GM19328 (cell line): Measurements from ENCODE around the gene C12orf57.

Experiments used
- ATAC-seq: cut with Tn5 transposase; IDR thresholded peaks from one replicate; pipeline ENCODE4 v1.9.1; 2021; ENCODE audit warnings: mild to moderate bottlenecking, moderate library complexity; ENCODE audit not compliant: unreplicated experiment

Gene C12orf57

DNA sequence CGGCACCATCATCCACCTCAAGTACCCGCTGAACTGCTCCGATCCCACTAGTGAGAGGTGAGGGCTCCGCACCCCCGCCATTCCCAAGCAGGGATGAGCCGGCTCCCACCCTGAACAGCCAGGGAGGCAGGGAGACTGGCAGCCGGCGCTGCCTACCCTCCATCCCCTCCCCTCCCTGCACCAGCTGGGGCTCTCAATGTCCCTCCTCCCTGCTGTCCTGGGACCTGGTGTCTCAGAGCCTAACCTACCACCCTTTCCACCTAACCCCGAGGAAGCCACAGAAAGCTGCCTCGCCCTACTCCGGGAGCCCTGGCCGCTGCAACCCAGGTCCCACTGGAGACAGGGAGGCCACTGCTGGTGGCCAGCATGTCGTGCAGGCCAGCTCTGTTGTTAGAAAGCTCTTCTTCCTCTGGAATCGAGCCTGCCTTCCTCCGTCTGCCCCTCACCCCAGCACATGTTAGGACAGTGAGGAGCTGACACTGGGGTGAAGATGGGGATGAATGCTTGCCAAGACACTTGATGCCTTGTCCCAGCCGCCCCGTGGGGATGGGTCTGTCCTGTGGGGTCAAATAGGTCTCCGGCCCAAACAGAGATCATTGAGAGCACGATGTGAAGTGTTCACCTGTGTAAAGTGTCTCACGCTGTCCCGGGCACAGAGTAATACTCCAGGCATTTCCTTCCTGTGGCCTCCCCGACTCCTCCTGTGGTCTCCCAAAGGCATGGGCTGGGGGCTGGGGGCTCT, 8.5 kb downstream of the C12orf57 start:
- ATAC-seq, result no peak

DNA sequence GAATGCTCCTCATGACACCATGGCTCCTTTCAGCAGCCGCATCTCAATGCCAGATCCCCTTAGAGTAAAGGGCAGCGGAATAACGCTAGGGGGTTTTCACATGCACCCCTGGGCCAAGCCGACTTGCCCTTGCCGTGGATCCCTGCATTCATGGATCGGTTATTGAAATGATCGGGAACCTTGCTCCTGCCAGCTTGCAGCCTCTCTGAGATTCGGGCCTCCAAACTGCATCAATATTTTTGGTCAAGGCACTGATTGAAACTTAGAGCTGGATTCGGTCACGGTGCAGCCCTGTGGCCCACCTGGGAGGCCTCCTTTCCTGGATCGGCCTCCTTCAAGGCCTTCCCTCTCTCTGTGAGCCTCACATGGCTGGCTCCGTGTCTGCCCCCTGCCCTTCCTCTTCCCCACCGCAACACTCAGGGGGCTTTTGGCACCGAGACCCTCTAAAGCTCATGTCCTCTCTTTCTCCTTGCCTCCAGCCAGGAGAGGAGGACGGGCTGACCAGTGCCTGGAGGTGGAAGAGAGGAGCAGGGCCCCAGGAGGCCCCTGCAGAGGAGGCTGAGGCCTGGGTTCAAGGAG, 9.1 kb downstream of the C12orf57 start:
- ATAC-seq, result no peak

DNA sequence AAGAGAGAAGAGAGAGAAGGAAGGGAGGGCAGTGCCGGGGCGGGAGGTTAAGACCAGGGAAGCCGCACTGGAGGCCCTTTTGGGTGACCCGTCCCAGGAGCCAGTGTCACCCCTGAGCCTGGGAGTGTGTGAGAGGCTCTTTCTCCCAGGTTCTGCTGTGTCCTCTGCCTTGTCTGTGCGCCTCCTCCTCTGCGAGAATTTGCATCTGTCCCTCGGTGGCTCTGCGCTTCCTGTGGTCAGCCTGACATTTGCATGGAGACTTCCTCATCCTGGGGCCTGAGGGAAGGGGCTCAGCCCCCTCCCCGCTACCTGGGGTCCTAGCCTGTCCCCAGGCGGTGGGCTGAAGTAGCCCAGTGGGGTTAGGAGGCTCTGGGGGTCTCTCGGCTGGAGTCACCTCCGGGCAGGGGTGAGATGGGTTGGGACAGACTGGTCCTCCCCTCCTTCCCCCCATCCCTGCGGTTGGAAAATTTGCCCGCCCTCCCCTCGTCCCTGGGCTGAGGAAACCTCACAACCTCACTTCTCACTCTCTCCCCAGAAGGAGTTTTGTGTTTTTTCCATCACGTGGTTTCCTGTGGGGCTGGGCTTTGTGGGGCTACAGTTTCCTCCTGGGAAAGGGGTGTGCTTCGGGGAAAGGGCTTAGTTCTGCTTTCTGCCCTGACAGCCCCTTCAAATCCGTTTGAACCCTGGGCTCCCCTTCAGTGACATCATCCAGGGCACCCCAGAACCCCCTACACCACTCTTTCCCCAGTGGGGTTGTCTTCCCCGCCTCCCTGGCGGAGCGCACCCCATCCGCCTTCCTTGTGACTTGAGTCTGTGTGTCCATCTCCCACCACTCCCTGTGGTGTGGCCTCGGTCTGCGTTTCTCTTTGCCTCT, 9.9 kb downstream of the C12orf57 start:
- peak; percentile 37 for ATAC-seq

DNA sequence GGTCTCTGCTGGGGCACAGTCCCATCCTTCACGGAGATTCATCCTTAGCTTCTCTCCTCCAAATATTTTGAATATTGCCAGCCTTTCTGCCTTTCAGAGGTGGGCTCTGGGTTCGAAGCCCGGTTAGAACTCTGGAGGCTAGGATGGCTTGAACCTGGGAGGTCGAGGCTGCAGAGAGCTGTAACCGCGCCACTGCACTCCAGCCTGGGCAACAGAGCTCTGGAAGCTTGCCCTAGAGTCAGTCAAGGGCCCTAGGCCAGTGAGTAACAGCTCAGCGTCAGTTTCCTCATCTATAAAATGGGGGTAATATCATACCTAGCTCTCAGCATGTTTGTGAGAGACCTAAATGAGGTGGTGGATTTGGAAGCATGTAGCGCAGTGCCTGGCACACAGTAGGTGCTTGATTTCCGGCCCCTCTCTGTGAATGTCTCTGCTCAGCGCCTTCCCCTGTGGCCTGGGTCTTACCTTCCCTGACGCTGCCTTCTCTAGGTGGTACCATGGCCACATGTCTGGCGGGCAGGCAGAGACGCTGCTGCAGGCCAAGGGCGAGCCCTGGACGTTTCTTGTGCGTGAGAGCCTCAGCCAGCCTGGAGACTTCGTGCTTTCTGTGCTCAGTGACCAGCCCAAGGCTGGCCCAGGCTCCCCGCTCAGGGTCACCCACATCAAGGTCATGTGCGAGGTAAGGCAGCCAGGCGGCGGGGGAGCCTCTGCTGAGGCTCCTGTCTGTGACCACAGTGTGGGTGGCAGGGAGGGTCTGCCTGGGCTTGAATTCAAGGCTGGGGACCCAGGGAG, 10.7 kb downstream of the C12orf57 start:
- ATAC-seq, result no peak

DNA sequence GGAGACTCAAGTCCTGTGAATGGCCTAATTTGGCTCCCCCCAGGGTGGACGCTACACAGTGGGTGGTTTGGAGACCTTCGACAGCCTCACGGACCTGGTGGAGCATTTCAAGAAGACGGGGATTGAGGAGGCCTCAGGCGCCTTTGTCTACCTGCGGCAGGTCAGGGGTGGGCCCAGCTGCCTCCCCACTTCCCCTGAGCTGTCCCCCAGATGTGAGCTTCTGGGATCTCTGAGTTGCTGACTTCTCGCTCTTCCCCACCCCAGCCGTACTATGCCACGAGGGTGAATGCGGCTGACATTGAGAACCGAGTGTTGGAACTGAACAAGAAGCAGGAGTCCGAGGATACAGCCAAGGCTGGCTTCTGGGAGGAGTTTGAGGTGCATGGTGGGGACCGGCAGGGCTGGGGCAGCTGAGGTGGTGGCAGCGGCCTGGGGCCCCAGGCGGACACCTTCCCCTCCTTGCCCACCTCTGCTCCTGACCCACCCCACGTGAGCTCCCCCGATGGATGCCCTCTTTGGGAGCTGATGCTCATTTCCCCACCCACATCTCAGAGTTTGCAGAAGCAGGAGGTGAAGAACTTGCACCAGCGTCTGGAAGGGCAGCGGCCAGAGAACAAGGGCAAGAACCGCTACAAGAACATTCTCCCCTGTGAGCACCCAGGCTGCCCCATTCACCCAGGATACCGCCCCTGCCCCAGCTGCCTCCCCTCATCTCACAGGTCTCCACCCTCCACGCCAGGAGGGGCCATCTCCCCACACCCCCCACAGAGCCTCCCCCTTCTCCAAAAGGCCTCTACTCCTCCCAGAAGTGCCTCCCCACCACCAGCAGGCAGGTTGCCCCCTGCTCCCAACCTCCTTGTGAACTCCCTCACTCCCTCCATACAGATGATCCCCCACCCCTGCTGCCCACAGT, 11.5 kb downstream of the C12orf57 start:
- ATAC-seq, result no peak

DNA sequence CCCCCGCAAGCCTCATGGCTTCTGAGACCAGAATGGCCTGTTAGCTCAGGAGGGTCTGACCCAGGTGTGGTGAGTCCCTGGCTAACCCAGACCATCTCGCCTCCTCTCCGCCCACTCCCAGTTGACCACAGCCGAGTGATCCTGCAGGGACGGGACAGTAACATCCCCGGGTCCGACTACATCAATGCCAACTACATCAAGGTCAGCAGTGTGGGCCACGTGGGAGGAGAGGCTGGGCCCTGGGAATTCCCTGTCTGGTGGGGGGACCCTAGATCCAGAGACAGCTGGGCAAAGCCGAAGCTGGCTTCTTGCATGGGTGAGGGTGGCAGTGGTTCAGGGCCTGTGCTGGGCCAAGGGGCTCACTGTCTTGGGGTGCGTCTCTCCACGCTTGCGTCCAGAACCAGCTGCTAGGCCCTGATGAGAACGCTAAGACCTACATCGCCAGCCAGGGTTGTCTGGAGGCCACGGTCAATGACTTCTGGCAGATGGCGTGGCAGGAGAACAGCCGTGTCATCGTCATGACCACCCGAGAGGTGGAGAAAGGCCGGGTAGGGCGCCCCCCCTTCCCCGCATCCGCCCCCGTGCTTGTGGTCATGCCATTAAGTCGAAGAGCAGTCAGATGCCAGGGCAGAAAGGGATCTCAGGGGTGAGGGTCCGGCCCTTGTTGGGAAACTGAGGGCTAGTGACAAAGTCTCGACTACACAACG, 12.4 kb downstream of the C12orf57 start:
- ATAC-seq, result no peak

DNA sequence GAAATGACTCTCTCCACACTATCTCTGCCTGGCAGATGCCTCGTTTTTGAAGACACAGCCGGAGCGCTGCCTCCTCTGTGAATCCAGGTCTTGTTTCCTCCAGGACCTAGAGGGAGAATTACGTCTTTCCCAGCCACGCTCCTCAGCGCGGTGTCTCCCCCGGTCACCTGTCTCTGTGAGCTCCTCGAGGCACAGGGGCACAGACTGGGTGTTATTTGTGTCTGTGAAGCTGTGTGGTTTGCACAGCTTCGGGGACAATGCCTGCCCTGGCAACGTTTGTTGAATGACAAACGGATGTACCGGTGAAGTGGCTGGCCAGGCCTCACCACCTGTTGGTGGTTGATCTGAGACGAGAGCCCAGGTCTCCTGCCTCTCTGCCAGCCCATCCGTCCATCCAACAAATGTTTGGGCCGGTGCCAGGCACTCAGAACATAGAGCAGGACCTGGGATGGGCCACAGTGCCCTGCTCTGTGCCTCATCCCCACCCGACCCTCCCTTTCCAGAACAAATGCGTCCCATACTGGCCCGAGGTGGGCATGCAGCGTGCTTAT, 13.4 kb downstream of the C12orf57 start:
- ATAC-seq, result no peak

DNA sequence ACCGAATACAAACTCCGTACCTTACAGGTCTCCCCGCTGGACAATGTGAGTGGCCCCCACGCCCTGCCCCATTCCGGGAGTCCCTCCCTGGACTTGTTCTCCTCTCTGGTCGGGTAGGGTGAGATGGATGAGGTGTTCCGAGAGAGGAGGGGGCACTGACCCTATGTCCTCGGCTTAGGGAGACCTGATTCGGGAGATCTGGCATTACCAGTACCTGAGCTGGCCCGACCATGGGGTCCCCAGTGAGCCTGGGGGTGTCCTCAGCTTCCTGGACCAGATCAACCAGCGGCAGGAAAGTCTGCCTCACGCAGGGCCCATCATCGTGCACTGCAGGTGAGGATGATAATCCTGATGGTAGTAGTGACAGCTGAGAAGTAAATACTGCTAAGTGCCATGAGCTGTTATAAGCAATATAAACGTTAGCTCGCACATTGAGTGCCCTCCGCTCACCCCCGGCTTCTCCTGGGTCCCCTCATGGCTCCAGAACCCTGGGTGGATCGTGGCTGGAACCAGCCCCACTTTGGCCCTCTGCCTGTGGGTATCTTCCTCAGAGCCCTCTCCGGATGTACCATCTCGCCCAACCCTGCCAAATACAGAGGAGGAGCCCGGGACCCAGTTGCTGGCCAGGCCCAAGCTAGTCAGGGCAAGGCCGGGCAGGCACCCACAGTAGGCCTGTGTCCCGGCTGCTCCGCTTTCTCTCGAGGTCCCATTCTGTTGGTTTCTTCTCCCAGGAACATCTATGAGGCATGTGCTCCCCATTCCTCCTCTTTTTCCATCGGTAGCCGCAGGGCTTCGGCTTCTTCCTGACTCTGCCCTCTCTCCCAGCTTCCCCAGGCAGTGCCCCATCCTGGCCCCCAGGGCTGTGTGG, 14.2 kb downstream of the C12orf57 start:
- ATAC-seq, result no peak

DNA sequence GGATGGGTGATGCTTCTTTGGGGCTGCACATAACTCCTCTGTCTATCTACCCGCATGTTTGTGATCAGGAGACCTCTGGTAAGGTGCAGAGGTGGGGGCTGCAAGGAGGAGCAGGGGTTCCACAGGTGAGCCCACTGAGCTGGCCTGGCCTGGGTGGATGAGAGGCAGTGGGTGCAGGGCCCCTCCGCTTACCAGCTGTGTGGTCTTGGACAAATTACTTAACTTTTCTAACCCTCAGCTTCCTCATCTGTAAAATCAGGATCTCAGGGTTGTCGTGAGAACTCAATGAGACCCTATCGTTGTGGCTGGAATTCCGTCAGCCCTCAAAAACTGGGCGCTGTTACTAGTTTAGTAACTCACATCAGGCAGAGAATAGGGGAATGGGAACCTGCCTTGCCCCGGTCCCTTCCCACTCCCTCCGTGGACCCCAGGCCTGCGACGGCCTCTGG, 14.8 kb downstream of the C12orf57 start:
- no peak for ATAC-seq

DNA sequence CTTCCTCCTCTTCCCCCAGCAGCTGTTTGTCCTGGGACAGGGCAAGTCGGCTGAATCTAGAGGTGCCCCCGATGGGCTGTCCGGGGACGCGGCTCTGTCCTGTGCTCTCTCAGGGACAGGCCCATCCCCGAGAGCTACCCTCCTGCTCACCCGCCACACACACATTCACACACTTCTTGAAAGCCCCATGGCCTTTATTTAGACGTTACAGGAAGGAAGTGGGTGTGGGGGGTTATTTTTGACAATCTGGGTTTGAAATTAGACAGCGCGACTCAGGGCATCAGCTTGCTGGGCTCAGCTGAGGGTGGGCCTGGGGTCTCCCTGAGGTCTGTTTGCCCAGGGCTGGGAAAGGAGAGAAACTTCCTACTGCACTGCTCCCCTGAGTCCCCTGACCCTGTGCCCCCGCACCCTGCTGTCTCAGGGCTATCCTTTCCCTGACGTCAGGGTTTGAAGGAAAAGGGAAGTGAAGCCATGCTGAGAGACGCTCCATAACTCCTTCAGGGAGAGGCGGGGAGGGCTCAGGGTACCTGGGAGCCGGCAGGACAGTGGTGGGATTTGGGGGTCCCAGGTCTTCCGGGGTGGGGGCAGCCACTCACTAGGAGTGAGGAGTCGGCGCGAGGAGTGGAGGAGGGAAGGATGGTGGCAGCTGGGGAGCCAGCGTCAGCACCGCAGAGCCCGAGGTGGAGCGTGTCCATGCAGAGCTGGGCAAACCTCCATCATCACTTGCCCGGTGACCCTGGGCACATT, 15.4 kb downstream of the C12orf57 start:
- peak; percentile 43 for ATAC-seq

DNA sequence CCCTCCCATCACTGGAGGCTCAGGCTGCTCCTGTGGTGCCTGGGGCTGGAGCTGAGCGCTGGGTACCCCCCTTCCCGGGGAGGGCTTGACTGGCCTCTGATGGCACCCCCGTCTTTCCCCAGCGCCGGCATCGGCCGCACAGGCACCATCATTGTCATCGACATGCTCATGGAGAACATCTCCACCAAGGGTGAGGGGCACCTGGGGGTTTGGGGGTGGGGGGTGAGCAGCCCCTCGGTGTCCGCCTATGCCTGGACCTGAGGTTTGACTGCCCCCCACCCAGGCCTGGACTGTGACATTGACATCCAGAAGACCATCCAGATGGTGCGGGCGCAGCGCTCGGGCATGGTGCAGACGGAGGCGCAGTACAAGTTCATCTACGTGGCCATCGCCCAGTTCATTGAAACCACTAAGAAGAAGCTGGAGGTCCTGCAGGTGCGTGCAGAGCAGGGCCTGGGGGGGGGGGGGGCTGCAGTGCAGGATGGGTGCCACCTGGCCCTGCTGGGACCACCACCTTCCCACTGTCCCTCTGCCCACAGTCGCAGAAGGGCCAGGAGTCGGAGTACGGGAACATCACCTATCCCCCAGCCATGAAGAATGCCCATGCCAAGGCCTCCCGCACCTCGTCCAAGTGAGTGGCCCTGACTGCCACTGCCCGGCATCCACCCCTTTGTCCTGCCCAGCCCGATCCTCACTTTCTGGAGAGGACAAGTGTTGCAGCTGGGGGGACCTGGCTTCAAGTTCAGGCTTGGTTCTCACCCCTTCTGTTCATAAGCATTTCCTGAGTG, 16.2 kb downstream of the C12orf57 start:
- ATAC-seq, result no peak

DNA sequence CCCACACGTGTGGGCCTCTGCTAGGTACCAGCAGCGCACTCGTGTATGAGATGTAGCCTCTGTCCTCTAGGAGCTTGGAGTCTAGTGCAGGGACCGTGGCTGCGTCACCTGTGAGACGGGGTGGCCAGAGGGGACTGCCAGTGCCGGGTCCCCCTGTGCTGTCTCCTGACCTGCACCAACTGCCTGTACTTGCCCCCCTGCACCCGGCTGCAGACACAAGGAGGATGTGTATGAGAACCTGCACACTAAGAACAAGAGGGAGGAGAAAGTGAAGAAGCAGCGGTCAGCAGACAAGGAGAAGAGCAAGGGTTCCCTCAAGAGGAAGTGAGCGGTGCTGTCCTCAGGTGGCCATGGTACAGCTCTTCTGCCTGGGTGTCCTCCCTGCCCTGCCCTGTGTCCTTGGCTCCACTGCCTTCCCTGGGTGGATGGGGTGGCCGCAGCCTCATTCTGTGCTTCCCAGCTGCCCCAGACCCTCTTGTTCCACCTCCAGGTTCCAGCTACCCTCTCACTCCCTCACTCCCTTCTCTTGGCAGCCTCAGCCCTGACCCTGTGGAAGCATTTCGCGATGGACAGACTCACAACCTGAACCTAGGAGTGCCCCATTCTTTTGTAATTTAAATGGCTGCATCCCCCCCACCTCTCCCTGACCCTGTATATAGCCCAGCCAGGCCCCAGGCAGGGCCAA, 16.9 kb downstream of the C12orf57 start:
- no peak for ATAC-seq

DNA sequence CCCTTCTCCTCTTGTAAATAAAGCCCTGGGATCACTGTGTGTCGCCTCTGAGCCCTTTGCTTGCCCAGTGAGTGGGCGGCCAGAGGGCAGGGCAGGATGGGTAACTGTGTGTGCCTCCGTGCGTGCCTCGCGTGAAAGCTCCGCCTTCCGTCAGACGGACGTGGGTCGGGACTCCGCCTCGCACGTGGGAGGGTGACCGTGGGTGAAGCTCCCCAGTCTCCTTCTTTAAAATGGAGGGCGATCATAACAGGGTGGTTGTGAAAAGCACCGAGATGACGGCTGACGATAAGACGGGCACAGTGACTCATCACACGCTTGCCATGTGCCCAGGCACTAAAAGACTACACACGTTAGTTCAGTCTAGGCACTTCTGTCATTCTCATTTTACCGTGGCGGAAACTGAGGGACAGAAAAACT, 17.5 kb downstream of the C12orf57 start:
- ATAC-seq, result no peak

DNA sequence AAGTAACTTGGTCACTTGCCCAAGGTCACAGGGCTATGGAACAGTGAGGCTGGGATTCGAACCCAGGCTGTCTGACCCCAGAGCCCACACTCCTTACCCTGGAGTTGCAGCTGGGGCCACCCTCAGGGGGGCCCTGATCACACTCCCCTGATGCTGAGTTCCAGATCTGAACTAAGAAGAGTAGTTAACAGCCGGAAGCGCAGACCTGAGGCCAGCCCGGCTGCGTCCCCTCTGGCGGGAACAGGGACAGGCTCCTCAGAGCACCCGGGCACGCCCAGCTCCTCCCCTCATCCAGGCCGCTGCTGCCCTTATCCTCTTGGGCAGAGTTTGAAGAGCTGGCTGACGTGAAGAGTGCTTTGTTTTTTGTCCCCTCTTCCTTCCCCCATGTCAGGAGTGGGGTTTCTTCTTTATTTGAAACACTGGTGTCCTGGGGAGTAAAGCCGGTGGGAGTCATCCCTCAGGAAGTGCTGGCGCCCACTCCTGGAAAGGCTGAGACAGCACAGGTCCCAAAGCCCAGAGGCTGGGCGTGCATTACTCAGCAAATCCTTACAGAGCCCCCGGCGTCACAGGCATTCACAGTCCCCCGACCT, 18.0 kb downstream of the C12orf57 start:
- no peak for ATAC-seq

DNA sequence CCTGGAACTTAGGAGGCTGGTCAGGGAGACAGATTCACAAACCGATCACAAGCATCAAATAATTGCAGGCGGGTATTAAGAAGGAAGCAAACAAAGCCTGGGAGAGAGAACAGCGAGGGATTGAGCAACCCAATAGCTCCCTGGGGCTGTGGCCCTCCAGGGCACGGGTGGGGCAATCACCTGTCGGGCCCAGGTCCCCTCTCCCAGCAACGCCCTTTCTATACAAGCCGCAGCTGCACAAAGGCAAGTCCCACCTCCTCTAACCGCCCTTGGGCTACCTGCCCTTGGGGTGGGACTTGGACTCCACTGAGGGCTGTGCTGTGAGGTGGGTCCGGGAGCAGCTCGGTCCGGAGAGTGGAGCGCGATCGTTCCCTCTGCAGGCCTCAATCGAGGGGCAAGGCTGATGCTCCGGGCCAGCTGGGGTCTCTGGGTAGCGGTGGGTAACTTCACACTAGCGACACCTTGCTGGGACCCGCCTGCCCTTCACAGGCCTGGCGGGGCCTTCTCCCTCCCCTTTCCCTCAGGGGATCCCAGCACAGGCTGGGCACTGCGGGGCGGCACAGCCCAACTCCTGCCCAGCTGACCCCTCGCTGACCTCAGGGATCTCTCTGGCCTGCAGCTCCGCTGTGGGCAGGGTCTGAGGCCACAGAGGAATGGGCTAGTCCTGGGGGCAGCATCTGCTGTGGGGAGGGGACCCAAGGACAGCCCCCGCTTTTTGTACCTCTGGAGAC, 18.6 kb downstream of the C12orf57 start:
- ATAC-seq, result no peak
